Measurements from ENCODE around the gene TERF2IP. TPM values are rescaled to one million over a fixed set of nuclear protein-coding genes. Genes with fewer than 3 reads are reported as not detected.
A peak's percentile ranks its signal among the peaks of the same experiment; 100 is the strongest.

TERF2IP gene
- total and polyA plus RNA-seq, 9 of the 15 experiments (the other 6 are each of a cell fraction or from before 2014, with no cell fraction given): 14.5 to 64.2 (median 47.0) TPM

DNA sequence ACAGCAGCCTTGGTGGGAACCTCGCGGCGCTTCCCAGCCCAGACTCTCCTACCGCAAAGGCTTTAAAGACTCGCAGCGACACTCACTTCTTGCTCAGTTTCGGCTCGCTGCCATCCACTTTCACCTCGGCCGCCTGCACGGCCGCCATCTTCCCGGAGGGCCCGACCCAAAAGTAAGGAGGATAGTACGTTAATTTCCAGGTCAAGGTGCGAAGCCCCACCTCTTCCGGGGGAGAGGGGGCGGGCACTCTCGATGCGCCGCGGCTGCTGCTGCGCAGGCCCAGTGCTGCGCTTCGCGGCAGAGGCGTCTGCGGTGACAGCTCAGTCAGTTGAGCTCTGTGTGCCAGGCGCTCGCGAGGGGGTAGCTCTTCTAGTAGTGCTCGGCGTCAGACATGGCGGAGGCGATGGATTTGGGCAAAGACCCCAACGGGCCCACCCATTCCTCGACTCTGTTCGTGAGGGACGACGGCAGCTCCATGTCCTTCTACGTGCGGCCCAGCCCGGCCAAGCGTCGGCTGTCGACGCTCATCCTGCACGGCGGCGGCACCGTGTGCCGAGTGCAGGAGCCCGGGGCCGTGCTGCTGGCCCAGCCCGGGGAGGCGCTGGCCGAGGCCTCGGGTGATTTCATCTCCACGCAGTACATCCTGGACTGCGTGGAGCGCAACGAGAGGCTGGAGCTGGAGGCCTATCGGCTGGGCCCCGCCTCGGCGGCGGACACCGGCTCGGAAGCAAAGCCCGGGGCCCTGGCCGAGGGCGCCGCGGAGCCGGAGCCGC, at the start of gene TERF2IP, which contains the start of gene KARS1 (continued):
- TF ChIP-seq, protein P1, sequence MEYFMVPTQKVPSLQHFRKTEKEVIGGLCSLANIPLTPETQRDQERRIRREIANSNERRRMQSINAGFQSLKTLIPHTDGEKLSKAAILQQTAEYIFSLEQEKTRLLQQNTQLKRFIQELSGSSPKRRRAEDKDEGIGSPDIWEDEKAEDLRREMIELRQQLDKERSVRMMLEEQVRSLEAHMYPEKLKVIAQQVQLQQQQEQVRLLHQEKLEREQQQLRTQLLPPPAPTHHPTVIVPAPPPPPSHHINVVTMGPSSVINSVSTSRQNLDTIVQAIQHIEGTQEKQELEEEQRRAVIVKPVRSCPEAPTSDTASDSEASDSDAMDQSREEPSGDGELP (CRISPR knock-in tag; IDR thresholded peaks at IDR 0.05; ENCODE audit: borderline replicate concordance): peak; percentile 74; the same call in 1 of the 2 replicates
- TF ChIP-seq, protein P2, sequence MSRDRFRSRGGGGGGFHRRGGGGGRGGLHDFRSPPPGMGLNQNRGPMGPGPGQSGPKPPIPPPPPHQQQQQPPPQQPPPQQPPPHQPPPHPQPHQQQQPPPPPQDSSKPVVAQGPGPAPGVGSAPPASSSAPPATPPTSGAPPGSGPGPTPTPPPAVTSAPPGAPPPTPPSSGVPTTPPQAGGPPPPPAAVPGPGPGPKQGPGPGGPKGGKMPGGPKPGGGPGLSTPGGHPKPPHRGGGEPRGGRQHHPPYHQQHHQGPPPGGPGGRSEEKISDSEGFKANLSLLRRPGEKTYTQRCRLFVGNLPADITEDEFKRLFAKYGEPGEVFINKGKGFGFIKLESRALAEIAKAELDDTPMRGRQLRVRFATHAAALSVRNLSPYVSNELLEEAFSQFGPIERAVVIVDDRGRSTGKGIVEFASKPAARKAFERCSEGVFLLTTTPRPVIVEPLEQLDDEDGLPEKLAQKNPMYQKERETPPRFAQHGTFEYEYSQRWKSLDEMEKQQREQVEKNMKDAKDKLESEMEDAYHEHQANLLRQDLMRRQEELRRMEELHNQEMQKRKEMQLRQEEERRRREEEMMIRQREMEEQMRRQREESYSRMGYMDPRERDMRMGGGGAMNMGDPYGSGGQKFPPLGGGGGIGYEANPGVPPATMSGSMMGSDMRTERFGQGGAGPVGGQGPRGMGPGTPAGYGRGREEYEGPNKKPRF (IDR thresholded peaks at IDR 0.05; ENCODE audit: low read depth, low read length): no peak
- TF ChIP-seq DIDO1 (tag; IDR thresholded peaks at IDR 0.05; ENCODE audit: low read depth) (peak; percentile 55; the same call in 1 of the 2 replicates), PTBP1 (IDR thresholded peaks at IDR 0.05; ENCODE audit: low read depth, low read length) (no peak), GABPB1 (CRISPR knock-in tag; IDR thresholded peaks at IDR 0.05) (peak; percentile 91), MIER1 (IDR thresholded peaks at IDR 0.05; ENCODE audit: low read depth) (no peak), PML (IDR thresholded peaks at IDR 0.05; ENCODE audit: low read length) (peak; percentile 88; the same call in 1 of the 2 replicates), ZNF609 (CRISPR knock-in tag; IDR thresholded peaks at IDR 0.05; ENCODE audit: borderline replicate concordance) (no peak), ATF1 (CRISPR knock-in tag; IDR thresholded peaks at IDR 0.05) (no peak), ATF1 (tag; IDR thresholded peaks at IDR 0.05) (peak; percentile 57; the same call in 1 of the 2 replicates)
- TF ChIP-seq, protein P3, sequence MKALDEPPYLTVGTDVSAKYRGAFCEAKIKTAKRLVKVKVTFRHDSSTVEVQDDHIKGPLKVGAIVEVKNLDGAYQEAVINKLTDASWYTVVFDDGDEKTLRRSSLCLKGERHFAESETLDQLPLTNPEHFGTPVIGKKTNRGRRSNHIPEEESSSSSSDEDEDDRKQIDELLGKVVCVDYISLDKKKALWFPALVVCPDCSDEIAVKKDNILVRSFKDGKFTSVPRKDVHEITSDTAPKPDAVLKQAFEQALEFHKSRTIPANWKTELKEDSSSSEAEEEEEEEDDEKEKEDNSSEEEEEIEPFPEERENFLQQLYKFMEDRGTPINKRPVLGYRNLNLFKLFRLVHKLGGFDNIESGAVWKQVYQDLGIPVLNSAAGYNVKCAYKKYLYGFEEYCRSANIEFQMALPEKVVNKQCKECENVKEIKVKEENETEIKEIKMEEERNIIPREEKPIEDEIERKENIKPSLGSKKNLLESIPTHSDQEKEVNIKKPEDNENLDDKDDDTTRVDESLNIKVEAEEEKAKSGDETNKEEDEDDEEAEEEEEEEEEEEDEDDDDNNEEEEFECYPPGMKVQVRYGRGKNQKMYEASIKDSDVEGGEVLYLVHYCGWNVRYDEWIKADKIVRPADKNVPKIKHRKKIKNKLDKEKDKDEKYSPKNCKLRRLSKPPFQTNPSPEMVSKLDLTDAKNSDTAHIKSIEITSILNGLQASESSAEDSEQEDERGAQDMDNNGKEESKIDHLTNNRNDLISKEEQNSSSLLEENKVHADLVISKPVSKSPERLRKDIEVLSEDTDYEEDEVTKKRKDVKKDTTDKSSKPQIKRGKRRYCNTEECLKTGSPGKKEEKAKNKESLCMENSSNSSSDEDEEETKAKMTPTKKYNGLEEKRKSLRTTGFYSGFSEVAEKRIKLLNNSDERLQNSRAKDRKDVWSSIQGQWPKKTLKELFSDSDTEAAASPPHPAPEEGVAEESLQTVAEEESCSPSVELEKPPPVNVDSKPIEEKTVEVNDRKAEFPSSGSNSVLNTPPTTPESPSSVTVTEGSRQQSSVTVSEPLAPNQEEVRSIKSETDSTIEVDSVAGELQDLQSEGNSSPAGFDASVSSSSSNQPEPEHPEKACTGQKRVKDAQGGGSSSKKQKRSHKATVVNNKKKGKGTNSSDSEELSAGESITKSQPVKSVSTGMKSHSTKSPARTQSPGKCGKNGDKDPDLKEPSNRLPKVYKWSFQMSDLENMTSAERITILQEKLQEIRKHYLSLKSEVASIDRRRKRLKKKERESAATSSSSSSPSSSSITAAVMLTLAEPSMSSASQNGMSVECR (CRISPR knock-in tag; IDR thresholded peaks at IDR 0.05): peak; percentile 89
- TF ChIP-seq, protein P4, sequence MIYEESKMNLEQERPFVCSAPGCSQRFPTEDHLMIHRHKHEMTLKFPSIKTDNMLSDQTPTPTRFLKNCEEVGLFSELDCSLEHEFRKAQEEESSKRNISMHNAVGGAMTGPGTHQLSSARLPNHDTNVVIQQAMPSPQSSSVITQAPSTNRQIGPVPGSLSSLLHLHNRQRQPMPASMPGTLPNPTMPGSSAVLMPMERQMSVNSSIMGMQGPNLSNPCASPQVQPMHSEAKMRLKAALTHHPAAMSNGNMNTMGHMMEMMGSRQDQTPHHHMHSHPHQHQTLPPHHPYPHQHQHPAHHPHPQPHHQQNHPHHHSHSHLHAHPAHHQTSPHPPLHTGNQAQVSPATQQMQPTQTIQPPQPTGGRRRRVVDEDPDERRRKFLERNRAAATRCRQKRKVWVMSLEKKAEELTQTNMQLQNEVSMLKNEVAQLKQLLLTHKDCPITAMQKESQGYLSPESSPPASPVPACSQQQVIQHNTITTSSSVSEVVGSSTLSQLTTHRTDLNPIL (CRISPR knock-in tag; IDR thresholded peaks at IDR 0.05): no peak

All from K562 (cell line).